ENCODE results near the gene KCNJ9. TPM values are rescaled to one million over a fixed set of nuclear protein-coding genes. Genes with fewer than 3 reads are reported as not detected.

The KCNJ9 gene
- total RNA-seq, 1 experiment from 2014 or later: 0.09 TPM

DNA sequence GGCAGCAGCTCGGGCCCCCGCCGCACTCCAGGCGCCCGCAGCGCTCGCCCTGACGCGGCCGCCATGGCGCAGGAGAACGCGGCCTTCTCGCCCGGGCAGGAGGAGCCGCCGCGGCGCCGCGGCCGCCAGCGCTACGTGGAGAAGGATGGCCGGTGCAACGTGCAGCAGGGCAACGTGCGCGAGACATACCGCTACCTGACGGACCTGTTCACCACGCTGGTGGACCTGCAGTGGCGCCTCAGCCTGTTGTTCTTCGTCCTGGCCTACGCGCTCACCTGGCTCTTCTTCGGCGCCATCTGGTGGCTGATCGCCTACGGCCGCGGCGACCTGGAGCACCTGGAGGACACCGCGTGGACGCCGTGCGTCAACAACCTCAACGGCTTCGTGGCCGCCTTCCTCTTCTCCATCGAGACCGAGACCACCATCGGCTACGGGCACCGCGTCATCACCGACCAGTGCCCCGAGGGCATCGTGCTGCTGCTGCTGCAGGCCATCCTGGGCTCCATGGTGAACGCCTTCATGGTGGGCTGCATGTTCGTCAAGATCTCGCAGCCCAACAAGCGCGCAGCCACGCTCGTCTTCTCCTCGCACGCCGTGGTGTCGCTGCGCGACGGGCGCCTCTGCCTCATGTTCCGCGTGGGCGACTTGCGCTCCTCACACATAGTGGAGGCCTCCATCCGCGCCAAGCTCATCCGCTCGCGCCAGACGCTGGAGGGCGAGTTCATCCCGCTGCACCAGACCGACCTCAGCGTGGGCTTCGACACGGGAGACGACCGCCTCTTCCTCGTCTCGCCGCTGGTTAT lies 2.8 kb downstream of the KCNJ9 start (continued):
- peak; percentile 88 for TF ChIP-seq CREB1 (CRISPR knock-in tag; IDR thresholded peaks at IDR 0.05)
- peak; percentile 96 for TF ChIP-seq FOXK1 (CRISPR knock-in tag; IDR thresholded peaks at IDR 0.05)
- TF ChIP-seq, protein P1, sequence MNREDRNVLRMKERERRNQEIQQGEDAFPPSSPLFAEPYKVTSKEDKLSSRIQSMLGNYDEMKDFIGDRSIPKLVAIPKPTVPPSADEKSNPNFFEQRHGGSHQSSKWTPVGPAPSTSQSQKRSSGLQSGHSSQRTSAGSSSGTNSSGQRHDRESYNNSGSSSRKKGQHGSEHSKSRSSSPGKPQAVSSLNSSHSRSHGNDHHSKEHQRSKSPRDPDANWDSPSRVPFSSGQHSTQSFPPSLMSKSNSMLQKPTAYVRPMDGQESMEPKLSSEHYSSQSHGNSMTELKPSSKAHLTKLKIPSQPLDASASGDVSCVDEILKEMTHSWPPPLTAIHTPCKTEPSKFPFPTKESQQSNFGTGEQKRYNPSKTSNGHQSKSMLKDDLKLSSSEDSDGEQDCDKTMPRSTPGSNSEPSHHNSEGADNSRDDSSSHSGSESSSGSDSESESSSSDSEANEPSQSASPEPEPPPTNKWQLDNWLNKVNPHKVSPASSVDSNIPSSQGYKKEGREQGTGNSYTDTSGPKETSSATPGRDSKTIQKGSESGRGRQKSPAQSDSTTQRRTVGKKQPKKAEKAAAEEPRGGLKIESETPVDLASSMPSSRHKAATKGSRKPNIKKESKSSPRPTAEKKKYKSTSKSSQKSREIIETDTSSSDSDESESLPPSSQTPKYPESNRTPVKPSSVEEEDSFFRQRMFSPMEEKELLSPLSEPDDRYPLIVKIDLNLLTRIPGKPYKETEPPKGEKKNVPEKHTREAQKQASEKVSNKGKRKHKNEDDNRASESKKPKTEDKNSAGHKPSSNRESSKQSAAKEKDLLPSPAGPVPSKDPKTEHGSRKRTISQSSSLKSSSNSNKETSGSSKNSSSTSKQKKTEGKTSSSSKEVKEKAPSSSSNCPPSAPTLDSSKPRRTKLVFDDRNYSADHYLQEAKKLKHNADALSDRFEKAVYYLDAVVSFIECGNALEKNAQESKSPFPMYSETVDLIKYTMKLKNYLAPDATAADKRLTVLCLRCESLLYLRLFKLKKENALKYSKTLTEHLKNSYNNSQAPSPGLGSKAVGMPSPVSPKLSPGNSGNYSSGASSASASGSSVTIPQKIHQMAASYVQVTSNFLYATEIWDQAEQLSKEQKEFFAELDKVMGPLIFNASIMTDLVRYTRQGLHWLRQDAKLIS (CRISPR knock-in tag; IDR thresholded peaks at IDR 0.05; ENCODE audit: borderline replicate concordance): 0 out of 2 replicates have a peak, but pooled peaks have one; percentile 91
- no peak for TF ChIP-seq PRRX2 (CRISPR knock-in tag; IDR thresholded peaks at IDR 0.05)
- TF ChIP-seq, protein P2, sequence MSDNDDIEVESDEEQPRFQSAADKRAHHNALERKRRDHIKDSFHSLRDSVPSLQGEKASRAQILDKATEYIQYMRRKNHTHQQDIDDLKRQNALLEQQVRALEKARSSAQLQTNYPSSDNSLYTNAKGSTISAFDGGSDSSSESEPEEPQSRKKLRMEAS (CRISPR knock-in tag; IDR thresholded peaks at IDR 0.05): peak; percentile 99
- no peak for TF ChIP-seq GTF2I (CRISPR knock-in tag; conservative IDR thresholded peaks at IDR 0.05)
- TF ChIP-seq TEAD4 (CRISPR knock-in tag; IDR thresholded peaks at IDR 0.05): peak; percentile 87; the same call in 1 of the 2 replicates
- peak; percentile 64; the same call in 1 of the 2 replicates for TF ChIP-seq NR3C1 (CRISPR knock-in tag; conservative IDR thresholded peaks at IDR 0.05; ENCODE audit: low read depth)
- no peak for TF ChIP-seq GABPB1 (CRISPR knock-in tag; IDR thresholded peaks at IDR 0.05)
- no peak for TF ChIP-seq SOX15 (CRISPR knock-in tag; IDR thresholded peaks at IDR 0.05)
- peak; percentile 92 for TF ChIP-seq ZBTB21 (CRISPR knock-in tag; IDR thresholded peaks at IDR 0.05; ENCODE audit: borderline replicate concordance)
- peak; percentile 83 for TF ChIP-seq NR2C2 (CRISPR knock-in tag; IDR thresholded peaks at IDR 0.05)
- TF ChIP-seq ZNF671 (CRISPR knock-in tag; IDR thresholded peaks at IDR 0.05): no peak
- TF ChIP-seq, protein P3, sequence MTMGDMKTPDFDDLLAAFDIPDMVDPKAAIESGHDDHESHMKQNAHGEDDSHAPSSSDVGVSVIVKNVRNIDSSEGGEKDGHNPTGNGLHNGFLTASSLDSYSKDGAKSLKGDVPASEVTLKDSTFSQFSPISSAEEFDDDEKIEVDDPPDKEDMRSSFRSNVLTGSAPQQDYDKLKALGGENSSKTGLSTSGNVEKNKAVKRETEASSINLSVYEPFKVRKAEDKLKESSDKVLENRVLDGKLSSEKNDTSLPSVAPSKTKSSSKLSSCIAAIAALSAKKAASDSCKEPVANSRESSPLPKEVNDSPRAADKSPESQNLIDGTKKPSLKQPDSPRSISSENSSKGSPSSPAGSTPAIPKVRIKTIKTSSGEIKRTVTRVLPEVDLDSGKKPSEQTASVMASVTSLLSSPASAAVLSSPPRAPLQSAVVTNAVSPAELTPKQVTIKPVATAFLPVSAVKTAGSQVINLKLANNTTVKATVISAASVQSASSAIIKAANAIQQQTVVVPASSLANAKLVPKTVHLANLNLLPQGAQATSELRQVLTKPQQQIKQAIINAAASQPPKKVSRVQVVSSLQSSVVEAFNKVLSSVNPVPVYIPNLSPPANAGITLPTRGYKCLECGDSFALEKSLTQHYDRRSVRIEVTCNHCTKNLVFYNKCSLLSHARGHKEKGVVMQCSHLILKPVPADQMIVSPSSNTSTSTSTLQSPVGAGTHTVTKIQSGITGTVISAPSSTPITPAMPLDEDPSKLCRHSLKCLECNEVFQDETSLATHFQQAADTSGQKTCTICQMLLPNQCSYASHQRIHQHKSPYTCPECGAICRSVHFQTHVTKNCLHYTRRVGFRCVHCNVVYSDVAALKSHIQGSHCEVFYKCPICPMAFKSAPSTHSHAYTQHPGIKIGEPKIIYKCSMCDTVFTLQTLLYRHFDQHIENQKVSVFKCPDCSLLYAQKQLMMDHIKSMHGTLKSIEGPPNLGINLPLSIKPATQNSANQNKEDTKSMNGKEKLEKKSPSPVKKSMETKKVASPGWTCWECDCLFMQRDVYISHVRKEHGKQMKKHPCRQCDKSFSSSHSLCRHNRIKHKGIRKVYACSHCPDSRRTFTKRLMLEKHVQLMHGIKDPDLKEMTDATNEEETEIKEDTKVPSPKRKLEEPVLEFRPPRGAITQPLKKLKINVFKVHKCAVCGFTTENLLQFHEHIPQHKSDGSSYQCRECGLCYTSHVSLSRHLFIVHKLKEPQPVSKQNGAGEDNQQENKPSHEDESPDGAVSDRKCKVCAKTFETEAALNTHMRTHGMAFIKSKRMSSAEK (CRISPR knock-in tag; IDR thresholded peaks at IDR 0.05; ENCODE audit: borderline replicate concordance): no peak
- TF ChIP-seq MYBL2 (CRISPR knock-in tag; IDR thresholded peaks at IDR 0.05): peak; percentile 93
- TF ChIP-seq, protein P4, sequence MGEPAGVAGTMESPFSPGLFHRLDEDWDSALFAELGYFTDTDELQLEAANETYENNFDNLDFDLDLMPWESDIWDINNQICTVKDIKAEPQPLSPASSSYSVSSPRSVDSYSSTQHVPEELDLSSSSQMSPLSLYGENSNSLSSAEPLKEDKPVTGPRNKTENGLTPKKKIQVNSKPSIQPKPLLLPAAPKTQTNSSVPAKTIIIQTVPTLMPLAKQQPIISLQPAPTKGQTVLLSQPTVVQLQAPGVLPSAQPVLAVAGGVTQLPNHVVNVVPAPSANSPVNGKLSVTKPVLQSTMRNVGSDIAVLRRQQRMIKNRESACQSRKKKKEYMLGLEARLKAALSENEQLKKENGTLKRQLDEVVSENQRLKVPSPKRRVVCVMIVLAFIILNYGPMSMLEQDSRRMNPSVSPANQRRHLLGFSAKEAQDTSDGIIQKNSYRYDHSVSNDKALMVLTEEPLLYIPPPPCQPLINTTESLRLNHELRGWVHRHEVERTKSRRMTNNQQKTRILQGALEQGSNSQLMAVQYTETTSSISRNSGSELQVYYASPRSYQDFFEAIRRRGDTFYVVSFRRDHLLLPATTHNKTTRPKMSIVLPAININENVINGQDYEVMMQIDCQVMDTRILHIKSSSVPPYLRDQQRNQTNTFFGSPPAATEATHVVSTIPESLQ (CRISPR knock-in tag; IDR thresholded peaks at IDR 0.05): no peak
- TF ChIP-seq, protein P5, sequence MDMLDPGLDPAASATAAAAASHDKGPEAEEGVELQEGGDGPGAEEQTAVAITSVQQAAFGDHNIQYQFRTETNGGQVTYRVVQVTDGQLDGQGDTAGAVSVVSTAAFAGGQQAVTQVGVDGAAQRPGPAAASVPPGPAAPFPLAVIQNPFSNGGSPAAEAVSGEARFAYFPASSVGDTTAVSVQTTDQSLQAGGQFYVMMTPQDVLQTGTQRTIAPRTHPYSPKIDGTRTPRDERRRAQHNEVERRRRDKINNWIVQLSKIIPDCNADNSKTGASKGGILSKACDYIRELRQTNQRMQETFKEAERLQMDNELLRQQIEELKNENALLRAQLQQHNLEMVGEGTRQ (CRISPR knock-in tag; IDR thresholded peaks at IDR 0.05): peak; percentile 47; the same call in 1 of the 2 replicates
- no peak for TF ChIP-seq NFATC4 (CRISPR knock-in tag; IDR thresholded peaks at IDR 0.05)
- TF ChIP-seq SP1 (CRISPR knock-in tag; conservative IDR thresholded peaks at IDR 0.05): 0 out of 2 replicates have a peak, but pooled peaks have one; percentile 63
- no peak for TF ChIP-seq ZNF416 (CRISPR knock-in tag; IDR thresholded peaks at IDR 0.05)
- TF ChIP-seq, protein P6, sequence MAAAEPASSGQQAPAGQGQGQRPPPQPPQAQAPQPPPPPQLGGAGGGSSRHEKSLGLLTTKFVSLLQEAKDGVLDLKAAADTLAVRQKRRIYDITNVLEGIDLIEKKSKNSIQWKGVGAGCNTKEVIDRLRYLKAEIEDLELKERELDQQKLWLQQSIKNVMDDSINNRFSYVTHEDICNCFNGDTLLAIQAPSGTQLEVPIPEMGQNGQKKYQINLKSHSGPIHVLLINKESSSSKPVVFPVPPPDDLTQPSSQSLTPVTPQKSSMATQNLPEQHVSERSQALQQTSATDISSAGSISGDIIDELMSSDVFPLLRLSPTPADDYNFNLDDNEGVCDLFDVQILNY (CRISPR knock-in tag; IDR thresholded peaks at IDR 0.05): no peak
- TF ChIP-seq JUN (CRISPR knock-in tag; IDR thresholded peaks at IDR 0.05): peak; percentile 92; the same call in 1 of the 2 replicates
- TF ChIP-seq, protein P7, sequence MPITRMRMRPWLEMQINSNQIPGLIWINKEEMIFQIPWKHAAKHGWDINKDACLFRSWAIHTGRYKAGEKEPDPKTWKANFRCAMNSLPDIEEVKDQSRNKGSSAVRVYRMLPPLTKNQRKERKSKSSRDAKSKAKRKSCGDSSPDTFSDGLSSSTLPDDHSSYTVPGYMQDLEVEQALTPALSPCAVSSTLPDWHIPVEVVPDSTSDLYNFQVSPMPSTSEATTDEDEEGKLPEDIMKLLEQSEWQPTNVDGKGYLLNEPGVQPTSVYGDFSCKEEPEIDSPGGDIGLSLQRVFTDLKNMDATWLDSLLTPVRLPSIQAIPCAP (CRISPR knock-in tag; IDR thresholded peaks at IDR 0.05): peak; percentile 91; the same call in 1 of the 2 replicates
- TF ChIP-seq, protein P8, sequence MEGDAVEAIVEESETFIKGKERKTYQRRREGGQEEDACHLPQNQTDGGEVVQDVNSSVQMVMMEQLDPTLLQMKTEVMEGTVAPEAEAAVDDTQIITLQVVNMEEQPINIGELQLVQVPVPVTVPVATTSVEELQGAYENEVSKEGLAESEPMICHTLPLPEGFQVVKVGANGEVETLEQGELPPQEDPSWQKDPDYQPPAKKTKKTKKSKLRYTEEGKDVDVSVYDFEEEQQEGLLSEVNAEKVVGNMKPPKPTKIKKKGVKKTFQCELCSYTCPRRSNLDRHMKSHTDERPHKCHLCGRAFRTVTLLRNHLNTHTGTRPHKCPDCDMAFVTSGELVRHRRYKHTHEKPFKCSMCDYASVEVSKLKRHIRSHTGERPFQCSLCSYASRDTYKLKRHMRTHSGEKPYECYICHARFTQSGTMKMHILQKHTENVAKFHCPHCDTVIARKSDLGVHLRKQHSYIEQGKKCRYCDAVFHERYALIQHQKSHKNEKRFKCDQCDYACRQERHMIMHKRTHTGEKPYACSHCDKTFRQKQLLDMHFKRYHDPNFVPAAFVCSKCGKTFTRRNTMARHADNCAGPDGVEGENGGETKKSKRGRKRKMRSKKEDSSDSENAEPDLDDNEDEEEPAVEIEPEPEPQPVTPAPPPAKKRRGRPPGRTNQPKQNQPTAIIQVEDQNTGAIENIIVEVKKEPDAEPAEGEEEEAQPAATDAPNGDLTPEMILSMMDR (IDR thresholded peaks at IDR 0.05): no peak
- 0 out of 2 replicates have a peak, but pooled peaks have one; percentile 79 for TF ChIP-seq CBFB (CRISPR knock-in tag; IDR thresholded peaks at IDR 0.05; ENCODE audit: low read depth)
